H1 (cell line): ENCODE data around the gene NHLH2. TPM values are rescaled to one million over a fixed set of nuclear protein-coding genes. Genes with fewer than 3 reads are reported as not detected.

Source experiments
- BCL11A ChIP-seq, 2 experiments: IDR thresholded peaks; one replicate each; pipeline ENCODE4 v1.6.1; 2011; ENCODE audit warnings: low read depth in 2 of 2, low read length in 2 of 2, mild to moderate bottlenecking in 2 of 2
- polyA plus RNA-seq, 7 experiments: library from polyadenylated mRNA; depleted of rRNA in 3 of 7; stranded (reverse) in 5 of 7; unstranded in 2 of 7; fragments of >200 nt in 5 of 7; fragments of 200-250 nt in 2 of 7; gene quantifications; 1 replicate in 5 of 7; 2 replicates in 1 of 7; 4 replicates in 1 of 7; pipeline versions ENCODE4 v1.2.1 to v1.2.3, GENCODE V29; 2011 to 2013; ENCODE audit warnings: missing spikeins in 2 of 7, mixed read lengths in 2 of 7
- total RNA-seq: library from RNA; stranded (reverse); fragmentation: NEBNext Ultra II Directional; extraction: Animal tissue kit (Norgen Biotek cat#: 25700); gene quantifications from 2 replicates; pipeline ENCODE4 v1.2.1, GENCODE V29; 2021

The NHLH2 gene
- total and polyA plus RNA-seq, 2 of the 8 experiments (the other 6 are each of a cell fraction or from before 2014, with no cell fraction given), result 0.92 to 1.1 TPM

GRCh38 chr1:115880981-115881672, 40.2 kb upstream of the NHLH2 start (continued):
- TF ChIP-seq BCL11A (IDR thresholded peaks at IDR 0.05; ENCODE audit: low read depth in 2 of 2, low read length in 2 of 2), result no peak
